ENCODE results near the gene BST1. TPM values are rescaled to one million over a fixed set of nuclear protein-coding genes. Genes with fewer than 3 reads are reported as not detected.

BST1 gene
- total and polyA plus RNA-seq, 2 donors (not counting 1 experiment from before 2014, with no cell fraction given), result 15.7 to 48.8 TPM

- Histone ChIP-seq H3K27ac (ENCODE audit: insufficient read depth, low read length) (no peak overlapping the region), H3K4me1 (ENCODE audit: control insufficient read depth, extremely low read depth, insufficient read depth, low read length) (peaks cover 13% of the 10 kb centered on the region), H4K20me1 (ENCODE audit: control insufficient read depth, extremely low read depth, insufficient read depth, low read length) (no peaks in the 10 kb centered on the region), H3K4me2 (ENCODE audit: extremely low read depth, insufficient read depth, low read length) (no peak overlapping the region), H3K4me3 (replicated peaks in 1 of 4; ENCODE audit: control extremely low read depth in 1 of 4, insufficient read depth in 1 of 4, low read depth in 3 of 4, low read length in 4 of 4) (no peak overlapping the region), H2AFZ (ENCODE audit: low read length) (no peak overlapping the region), H3K36me3 (ENCODE audit: control insufficient read depth, insufficient read depth, low read length) (no peaks in the 10 kb centered on the region), H3K79me2 (ENCODE audit: control insufficient read depth, insufficient read depth, low read length) (peaks cover 87% of the 10 kb centered on the region), H3K9ac (ENCODE audit: insufficient read depth, low read length) (no peak overlapping the region), H3K27me3 (ENCODE audit: control insufficient read depth, insufficient read depth, low read length) (no peaks in the 10 kb centered on the region), H3K9me3 (ENCODE audit: control insufficient read depth, insufficient read depth, low read depth, low read length) (no peaks in the 10 kb centered on the region)
- TF ChIP-seq CTCF (conservative IDR thresholded peaks at IDR 0.05 in 1 of 2, IDR thresholded peaks at IDR 0.05 in 1 of 2; ENCODE audit: low read depth in 1 of 2, low read length in 2 of 2), result no peak
- no peak for TF ChIP-seq EZH2 (IDR thresholded peaks at IDR 0.05; ENCODE audit: low read length, missing control alignments)
- peak; percentile 47 to 74 for DNase-seq (ENCODE audit: low read depth in 2 of 2)
Measured at GRCh38 chr4:15677507-15677988, 25.3 kb upstream of the BST1 start.

- peak overlapping the region; percentile 83 to 90 (median 87) for H3K4me3 ChIP-seq (replicated peaks in 1 of 4; ENCODE audit: control extremely low read depth in 1 of 4, insufficient read depth in 1 of 4, low read depth in 3 of 4, low read length in 4 of 4)
- H3K27ac ChIP-seq (ENCODE audit: insufficient read depth, low read length), result peak overlapping the region; percentile 84
- H3K79me2 ChIP-seq (ENCODE audit: control insufficient read depth, insufficient read depth, low read length), result peaks cover 83% of the 10 kb centered on the region
- peak overlapping the region; percentile 75 for H3K9ac ChIP-seq (ENCODE audit: insufficient read depth, low read length)
- peak overlapping the region; percentile 77 for H3K4me2 ChIP-seq (ENCODE audit: extremely low read depth, insufficient read depth, low read length)
- H3K27me3 ChIP-seq (ENCODE audit: control insufficient read depth, insufficient read depth, low read length), result no peaks in the 10 kb centered on the region
- no peaks in the 10 kb centered on the region for H3K9me3 ChIP-seq (ENCODE audit: control insufficient read depth, insufficient read depth, low read depth, low read length)
- no peaks in the 10 kb centered on the region for H4K20me1 ChIP-seq (ENCODE audit: control insufficient read depth, extremely low read depth, insufficient read depth, low read length)
- peak overlapping the region; percentile 38 for H2AFZ ChIP-seq (ENCODE audit: low read length)
- TF ChIP-seq CTCF (conservative IDR thresholded peaks at IDR 0.05 in 1 of 2, IDR thresholded peaks at IDR 0.05 in 1 of 2; ENCODE audit: low read depth in 1 of 2, low read length in 2 of 2), result no peak
- no peak for TF ChIP-seq EZH2 (IDR thresholded peaks at IDR 0.05; ENCODE audit: low read length, missing control alignments)
- H3K36me3 ChIP-seq (ENCODE audit: control insufficient read depth, insufficient read depth, low read length), result no peaks in the 10 kb centered on the region
- no peak for DNase-seq (ENCODE audit: low read depth in 2 of 2)
- peaks cover 15% of the 10 kb centered on the region for H3K4me1 ChIP-seq (ENCODE audit: control insufficient read depth, extremely low read depth, insufficient read depth, low read length)
Measured at GRCh38 chr4:15681067-15681371, 21.8 kb upstream of the BST1 start.

GRCh38 chr4:15681372-15682241 is 21.3 kb upstream of the BST1 start, which contains the start of gene FAM200B:
Gene FAM200B, plus strand, starts transcription at chr4:15681827. Its CDS starts 5,151 bp downstream, at chr4:15686978.
- Histone ChIP-seq H4K20me1 (ENCODE audit: control insufficient read depth, extremely low read depth, insufficient read depth, low read length) (no peaks in the 10 kb centered on the region), H3K9me3 (ENCODE audit: control insufficient read depth, insufficient read depth, low read depth, low read length) (no peaks in the 10 kb centered on the region), H3K4me1 (ENCODE audit: control insufficient read depth, extremely low read depth, insufficient read depth, low read length) (peaks cover 15% of the 10 kb centered on the region), H3K79me2 (ENCODE audit: control insufficient read depth, insufficient read depth, low read length) (peaks cover 80% of the 10 kb centered on the region), H3K9ac (ENCODE audit: insufficient read depth, low read length) (peak within 1 kb of the TSS; percentile 89), H3K27ac (ENCODE audit: insufficient read depth, low read length) (peak within 1 kb of the TSS; percentile 92), H3K4me3 (replicated peaks in 1 of 4; ENCODE audit: control extremely low read depth in 1 of 4, insufficient read depth in 1 of 4, low read depth in 3 of 4, low read length in 4 of 4) (peak within 1 kb of the TSS; percentile 83 to 96 (median 88)), H2AFZ (ENCODE audit: low read length) (peak within 1 kb of the TSS; percentile 56), H3K36me3 (ENCODE audit: control insufficient read depth, insufficient read depth, low read length) (peaks cover 3% of the 10 kb centered on the region), H3K4me2 (ENCODE audit: extremely low read depth, insufficient read depth, low read length) (peak within 1 kb of the TSS; percentile 83), H3K27me3 (ENCODE audit: control insufficient read depth, insufficient read depth, low read length) (no peaks in the 10 kb centered on the region)
- TF ChIP-seq CTCF (conservative IDR thresholded peaks at IDR 0.05 in 1 of 2, IDR thresholded peaks at IDR 0.05 in 1 of 2; ENCODE audit: low read depth in 1 of 2, low read length in 2 of 2) (peak in 1 of 2 donors; percentile 2), EZH2 (IDR thresholded peaks at IDR 0.05; ENCODE audit: low read length, missing control alignments) (no peak)
- peak; percentile 97 to 98 for DNase-seq (ENCODE audit: low read depth in 2 of 2)
